GM19324 (cell line): ENCODE results near the gene KLF11.
"Not testable (repeated sequence)": the region's sequence is repeated elsewhere in the genome, so short reads cannot be mapped to it uniquely, and the experiment has no call there.

ENCODE experiments used
- ATAC-seq: cut with Tn5 transposase; IDR thresholded peaks from one replicate; pipeline ENCODE4 v1.9.1; 2021; ENCODE audit warnings: mild to moderate bottlenecking, moderate library complexity; ENCODE audit not compliant: unreplicated experiment, low FRiP score

The KLF11 gene

DNA sequence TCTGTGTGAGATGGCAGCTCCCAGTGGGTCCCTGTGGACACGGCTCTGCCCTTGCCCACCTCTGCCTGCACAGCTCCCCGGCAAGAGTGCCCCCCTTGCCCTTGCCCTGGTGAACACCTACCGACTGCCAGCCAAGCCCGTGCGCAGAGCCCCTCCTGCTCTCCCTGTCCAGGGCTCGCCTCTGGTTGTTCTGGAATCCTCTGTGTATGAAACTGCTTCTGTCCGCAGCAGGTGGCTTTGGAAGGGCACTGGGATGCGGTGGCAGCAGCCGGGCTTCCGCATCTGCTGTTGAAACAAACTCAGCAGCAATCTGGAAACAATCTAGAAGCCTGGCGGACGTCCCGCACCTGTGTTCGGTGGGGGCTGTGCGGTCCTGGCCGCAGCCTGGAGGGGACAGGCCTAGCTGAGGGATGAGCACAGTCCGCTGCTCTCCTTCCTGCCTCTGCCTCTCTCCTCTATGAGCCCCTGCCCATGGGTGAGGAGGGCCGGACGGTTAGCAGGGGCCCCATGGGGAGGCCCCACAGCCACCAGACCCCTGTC, 34.0 kb upstream of the KLF11 start:
- no peak for ATAC-seq

DNA sequence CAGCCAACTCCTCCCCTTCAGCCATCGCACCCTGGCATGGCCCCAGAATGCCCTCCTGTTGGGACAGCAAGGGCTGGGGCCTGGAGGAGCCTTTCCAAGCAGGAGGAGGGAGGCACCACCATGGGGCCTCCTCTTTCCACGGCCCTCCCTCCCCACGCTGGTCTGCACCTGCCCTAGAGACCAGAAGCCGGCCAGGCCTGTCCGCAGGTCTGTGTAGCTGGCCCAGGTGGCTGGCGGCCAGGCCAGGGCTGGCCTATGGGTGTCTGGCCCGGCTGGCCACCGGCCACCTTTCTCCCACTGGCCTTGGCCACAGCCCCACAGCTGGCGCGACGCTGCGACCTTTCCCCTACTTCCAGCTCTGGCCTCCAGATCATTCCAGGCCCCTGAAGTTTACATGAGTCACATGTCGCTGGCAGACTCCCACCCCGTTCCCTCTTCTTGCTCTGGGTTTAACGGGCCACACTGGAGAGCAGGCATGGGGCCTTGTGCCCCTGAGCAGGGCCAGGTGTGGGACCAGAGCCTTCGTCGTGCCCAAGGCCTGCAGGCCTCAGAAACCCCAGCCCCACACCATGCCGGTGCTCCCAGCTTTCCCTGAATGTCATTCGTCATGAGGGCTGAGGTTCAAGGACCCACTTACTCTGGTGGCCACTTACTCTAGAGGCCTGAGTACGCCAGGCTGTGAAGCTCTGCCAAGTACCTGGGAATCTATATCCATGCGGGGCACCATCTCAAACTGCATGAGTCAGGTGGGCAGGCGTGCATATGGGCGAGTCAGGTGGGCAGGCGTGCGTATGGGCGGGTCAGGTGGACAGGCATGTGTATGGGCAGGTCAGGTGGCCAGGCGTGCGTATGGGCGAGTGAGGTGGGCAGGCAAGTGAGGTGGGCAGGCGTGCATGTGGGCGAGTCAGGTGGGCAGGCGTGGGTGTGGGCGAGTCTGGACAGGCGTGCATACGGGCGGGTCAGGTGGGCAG, 33.3 kb upstream of the KLF11 start:
- no peak for ATAC-seq

DNA sequence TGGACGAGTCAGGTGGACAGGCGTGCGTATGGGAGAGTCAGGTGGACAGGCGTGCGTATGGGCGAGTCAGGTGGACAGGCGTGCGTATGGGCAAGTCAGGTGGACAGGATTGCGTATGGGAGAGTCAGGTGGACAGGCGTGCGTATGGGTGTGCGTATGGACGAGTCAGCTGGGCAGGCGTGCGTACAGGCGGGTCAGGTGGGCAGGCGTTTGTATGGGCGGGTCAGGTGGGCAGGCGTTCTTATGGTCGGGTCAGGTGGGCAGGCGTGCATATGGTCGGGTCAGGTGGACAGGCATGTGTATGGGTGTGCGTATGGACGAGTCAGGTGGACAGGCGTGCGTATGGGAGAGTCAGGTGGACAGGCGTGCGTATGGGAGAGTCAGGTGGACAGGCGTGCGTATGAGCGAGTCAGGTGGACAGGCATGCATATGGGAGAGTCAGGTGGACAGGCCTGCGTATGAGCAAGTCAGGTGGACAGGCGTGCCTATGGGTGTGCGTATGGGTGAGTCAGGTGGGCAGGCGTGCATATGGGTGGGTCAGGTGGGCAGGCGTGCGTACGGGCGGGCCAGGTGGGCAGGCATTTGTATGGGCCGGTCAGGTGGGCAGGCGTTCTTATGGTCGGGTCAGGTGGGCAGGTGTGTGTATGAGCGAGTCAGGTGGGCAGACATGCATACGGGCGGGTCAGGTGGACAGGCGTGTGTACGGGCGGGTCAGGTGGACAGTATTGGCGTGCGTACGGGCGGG, 32.3 kb upstream of the KLF11 start:
- not testable (repeated sequence) for ATAC-seq

DNA sequence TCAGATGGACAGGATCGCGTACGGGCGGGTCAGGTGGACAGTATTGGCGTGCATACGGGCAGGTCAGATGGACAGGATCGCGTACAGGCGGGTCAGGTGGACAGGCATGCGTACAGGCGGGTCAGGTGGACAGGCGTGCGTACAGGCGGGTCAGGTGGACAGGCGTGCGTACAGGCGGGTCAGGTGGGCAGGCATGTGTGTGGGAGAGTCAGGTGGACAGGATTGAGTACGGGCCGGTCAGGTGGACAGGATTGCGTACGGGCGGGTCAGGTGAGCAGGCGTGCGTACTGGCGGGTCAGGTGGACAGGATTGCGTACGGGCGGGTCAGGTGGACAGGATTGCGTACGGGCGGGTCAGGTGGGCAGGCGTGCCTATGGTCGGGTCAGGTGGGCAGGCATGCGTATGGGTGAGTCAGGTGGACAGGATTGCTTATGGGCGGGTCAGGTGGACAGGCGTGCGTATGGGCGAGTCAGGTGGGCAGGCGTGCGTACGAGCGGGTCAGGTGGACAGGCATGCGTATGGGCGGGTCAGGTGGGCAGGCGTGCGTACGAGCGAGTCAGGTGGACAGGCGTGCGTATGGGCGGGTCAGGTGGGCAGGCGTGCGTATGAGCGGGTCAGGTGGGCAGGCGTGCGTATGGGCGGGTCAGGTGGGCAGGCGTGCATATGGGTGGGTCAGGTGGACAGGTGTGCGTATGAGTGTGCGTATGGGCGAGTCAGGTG, 31.6 kb upstream of the KLF11 start:
- ATAC-seq = not testable (repeated sequence)

DNA sequence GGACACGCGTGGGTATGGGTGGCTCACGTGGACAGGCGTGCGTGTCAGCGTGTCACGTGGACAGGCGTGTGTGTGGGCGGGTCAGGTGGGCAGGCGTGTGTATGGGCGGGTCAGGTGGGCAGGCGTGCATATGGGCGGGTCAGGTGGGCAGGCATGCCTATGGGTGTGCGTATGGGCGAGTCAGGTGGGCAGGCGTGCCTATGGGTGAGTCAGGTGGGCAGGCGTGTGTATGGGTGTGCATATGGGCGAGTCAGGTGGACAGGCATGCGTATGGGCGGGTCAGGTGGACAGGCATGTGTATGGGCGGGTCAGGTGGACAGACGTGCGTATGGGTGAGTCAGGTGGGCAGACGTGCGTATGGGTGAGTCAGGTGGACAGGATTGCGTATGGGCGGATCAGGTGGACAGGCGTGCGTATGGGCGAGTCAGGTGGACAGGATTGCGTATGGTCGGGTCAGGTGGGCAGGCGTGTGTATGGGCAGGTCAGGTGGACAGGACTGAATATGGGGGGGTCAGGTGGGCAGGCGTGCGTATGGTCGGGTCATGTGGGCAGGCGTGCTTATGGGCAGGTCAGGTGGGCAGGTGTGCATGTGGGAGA, 30.9 kb upstream of the KLF11 start:
- ATAC-seq = not testable (repeated sequence)

DNA sequence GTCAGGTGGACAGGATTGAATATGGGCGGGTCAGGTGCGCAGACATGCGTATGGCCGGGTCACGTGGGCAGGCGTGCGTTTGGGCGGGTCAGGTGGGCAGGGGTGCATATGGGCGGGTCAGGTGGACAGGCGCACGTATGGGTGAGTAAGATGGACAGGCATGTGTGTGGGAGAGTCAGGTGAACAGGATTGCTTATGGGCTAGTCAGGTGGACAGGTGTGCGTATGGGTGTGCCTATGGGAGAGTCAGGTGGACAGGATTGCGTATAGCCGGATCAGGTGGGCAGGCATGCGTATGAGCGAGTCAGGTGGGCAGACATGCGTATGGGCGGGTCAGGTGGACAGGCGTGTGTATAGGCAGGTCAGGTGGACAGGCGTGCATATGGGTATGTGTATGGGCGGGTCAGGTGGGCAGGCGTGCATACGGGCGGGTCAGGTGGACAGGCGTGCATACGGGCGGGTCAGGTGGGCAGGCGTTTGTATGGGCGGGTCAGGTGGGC, 30.3 kb upstream of the KLF11 start:
- ATAC-seq = no peak

DNA sequence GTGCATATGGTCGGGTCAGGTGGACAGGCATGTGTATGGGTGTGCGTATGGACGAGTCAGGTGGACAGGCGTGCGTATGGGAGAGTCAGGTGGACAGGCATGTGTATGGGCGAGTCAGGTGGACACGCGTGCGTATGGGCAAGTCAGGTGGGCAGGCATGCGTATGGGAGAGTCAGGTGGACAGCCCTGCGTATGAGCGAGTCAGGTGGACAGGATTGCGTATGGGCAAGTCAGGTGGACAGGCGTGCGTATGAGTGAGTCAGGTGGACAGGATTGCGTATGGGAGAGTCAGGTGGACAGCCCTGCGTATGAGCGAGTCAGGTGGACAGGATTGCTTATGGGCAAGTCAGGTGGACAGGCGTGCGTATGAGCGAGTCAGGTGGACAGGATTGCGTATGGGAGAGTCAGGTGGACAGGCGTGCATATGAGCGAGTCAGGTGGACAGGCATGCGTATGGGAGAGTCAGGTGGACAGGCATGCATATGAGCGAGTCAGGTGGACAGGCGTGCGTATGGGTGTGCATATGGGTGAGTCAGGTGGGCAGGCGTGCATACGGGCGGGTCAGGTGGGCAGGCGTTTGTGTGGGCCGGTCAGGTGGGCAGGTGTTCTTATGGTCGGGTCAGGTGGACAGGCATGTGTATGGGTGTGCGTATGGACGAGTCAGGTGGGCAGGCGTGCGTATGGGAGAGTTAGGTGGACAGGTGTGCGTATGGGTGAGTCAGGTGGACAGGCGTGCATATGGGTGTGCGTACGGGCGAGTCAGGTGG, 29.5 kb upstream of the KLF11 start:
- ATAC-seq = not testable (repeated sequence)

DNA sequence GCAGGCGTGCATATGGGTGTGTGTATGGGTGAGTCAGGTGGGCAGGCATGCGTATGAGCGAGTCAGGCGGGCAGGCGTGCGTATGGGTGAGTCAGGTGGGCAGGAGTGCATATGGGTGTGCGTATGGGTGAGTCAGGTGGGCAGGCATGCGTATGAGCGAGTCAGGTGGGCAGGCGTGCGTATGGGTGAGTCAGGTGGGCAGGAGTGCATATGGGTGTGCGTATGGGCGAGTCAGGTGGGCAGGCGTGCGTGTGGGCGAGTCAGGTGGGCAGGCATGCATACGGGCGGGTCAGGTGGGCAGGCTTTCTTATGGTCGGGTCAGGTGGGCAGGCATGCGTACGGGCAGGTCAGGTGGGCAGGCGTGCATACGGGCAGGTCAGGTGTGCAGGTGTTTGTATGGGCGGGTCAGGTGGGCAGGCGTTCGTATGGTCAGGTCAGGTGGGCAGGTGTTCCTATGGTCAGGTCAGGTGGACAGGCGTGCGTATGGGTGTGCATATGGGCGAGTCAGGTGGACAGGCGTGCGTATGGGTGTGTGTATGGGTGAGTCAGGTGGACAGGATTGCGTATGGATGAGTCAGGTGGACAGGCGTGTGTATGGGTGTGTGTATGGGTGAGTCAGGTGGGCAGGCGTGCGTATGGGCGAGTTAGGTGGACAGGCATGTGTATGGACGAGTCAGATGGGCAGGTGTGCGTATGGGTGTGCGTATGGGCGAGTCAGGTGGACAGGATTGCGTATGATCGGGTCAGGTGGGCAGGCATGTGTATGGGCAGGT, 28.7 kb upstream of the KLF11 start:
- no peak for ATAC-seq

DNA sequence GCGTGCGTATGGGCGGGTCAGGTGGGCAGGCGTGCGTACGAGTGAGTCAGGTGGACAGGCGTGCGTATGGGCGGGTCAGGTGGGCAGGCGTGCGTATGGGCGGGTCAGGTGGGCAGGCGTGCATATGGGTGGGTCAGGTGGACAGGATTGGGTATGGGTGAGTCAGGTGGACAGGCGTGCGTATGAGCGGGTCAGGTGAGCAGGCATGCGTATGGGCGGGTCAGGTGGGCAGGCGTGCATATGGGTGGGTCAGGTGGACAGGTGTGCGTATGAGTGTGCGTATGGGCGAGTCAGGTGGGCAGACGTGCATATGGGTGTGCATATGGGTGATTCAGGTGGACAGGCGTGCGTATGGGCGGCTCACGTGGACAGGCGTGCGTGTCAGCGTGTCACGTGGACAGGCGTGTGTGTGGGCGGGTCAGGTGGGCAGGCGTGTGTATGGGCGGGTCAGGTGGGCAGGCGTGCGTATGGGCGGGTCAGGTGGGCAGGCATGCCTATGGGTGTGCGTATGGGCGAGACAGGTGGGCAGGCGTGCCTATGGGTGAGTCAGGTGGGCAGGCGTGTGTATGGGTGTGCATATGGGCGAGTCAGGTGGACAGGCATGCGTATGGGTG, 27.9 kb upstream of the KLF11 start:
- not testable (repeated sequence) for ATAC-seq

DNA sequence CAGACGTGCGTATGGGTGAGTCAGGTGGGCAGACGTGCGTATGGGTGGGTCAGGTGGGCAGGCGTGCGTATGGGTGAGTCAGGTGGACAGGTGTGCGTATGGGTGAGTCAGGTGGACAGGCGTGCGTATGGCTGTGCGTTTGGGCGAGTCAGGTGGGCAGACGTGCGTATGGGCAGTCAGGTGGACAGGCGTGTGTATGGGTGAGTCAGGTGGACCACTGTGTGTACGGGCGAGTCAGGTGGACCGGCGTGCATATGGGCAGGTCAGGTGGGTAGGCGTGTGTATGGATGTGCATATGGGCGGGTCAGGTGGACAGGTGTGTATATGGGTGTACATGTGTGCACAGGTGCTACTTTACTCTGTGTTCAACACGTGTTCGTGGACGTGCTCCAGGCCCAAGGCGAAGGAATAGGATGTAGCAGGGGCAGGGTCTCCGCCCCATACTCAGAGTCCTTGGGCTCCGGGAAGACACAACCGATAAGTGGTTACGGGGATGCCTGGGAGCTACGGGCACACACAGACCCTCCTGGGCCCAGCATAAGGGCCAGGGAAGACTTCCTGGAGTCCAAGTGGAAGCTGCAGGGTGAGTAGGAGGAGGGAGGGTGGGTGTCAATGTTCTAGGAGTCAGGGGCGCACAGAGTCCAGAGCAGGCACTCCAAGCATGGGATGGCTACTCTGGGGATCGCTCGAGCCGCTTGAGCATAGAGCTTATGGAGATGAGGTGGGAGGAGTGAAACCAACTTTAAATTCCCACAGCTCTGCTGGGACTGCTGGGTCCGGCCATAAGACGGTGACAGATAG, 27.1 kb upstream of the KLF11 start:
- no peak for ATAC-seq

DNA sequence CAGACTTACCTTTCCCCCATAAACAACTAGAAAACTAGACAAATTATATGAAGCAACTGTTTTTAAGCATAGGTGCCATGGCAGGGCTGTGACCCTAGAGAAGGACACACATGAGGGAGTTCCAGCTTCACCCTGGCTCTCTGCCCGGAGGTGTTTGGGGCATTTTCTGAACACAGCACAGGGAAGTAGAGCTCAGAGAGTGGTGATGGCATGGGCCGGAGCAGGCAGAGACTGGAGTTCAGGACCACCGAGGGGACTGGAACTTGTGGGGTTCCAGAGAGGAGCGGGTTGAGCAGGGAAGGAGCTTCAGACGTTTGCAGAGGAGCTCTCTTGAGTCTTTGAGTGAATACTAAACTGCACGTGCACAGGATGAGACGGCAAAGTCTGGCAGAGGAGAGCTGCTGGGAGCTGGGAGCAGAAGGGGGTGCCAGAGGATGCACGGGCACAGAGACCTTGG, 26.5 kb upstream of the KLF11 start:
- no peak for ATAC-seq

DNA sequence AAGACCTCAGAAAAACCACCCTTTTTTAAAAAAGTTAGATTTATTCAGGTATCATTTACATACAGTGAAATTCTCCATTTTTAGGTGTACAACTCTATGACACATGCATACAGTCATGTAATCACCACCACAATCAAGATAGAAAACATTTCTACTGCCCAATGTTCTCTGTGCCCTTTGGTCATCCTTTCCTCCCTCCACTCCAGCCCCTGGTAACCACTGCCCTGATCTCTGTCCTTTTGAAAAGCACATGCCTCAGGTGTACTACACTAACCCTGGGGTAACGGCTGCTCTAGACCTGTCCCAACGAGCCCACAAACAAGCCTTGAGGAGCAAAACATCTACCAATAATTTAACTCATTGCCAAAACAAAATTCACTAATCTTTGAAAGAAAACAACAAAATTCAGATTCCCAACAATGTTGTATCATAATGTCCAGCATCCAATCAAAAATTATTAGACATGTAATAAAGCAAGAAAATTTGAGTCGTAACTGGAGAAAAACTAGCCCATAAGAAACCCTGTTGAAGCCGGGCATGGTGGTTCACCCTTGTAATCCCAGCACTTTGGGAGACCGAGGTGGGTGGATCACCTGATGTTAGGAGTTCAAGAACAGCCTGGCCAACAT, 25.9 kb upstream of the KLF11 start:
- no peak for ATAC-seq

DNA sequence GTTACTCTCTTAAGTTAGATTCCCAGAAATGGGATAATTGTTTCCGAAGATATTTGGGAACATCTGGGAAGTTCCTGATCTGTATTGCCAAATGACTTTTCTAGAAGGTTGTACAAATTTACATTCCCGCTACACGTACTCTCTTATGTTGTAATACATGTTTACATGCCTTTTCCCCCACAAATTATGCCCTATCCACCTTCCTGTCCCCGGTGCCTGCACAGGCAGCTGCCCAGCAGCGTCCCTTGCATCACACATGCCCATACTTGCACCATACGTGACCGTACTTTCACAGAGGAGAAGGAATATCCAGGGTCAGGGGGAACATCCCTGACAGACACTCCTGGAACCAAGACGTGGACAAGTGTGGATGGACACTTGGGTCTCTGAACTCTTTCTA, 24.2 kb upstream of the KLF11 start:
- no peak for ATAC-seq

DNA sequence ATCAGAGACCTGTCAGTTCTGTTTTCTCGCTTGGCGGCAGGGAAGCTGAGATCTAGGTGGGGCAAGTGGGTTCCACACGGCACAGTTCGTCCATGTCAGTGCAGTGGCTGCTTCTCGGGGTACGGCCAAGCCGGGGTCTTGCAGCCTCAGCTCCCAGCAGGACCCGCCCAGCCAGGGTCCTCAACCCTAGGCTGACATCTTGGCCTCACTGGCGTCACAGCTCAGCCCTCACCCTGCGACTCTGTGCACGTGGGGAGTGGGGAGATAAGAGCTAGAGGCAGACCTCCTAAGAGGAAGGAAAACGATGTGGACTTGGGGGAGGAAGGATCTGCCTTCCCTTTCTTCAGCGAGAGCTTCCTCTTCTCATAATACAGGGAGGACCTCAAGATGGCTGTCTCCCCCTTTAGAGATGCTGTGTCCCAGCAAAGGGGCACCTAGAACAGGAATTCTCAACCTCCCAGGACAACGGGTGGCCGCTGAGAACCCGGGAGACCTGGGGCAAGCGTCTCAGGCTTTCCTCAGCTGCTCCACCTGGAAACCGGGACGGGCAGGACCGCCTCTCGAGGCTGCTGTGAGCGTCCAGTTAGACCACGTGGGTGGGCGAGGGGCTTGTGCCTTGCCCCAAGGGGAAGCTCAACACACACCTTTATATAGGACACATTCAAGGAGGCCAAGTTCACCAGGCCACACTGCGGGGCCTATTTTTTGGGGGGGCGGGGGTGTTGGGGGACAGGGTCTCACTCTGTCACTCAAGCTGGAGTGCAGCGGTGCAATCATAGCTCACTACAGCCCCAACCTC, 23.5 kb upstream of the KLF11 start:
- no peak for ATAC-seq

DNA sequence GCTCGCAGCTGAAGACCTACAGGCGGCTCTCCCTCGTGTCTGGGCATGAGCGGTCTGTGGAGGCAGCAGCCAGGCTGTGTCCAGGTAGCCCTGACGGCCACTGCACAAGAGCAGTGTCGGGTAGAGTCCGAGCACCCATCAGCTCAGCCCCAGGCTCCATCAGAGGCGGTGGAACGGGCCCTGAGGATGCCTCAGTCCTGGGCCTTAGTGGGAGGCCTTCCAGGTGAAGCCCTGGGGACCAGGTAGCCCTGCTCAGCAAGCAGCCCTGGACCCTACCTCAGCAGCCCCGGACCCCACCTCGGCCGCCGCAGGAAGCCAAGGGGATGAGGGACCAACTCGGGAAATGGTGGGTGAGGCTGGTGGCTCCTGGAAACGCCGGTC, 21.3 kb upstream of the KLF11 start:
- ATAC-seq = no peak

DNA sequence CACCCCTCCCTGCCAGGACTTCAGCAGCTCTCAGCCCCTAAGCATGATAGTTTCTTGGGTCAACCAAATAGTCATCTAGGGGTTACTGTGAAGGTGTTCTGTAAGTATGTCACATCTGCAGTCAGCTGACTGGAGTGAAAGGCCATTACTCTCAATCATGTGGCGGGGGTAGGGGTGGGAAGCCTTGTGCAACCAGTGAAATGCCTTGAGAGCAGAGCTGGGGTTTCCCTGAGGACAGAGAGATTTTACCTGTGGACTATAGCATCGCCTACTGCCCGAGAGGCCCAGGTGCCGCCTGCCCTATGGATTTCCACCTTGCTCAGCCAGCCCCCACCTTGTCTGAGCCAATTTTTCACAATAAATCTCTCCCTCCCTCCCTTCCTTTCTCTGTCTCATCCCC, 20.9 kb upstream of the KLF11 start:
- no peak for ATAC-seq
